Stimulated activated CD8-positive, alpha-beta memory T cell treated with anti-CD3 and anti-CD28 coated beads, Interleukin-4, amount 100 ng/mL, for 1 hour (primary cell): Measurements from ENCODE around the gene GPAT3.
"Not testable (repeated sequence)": the region's sequence is repeated elsewhere in the genome, so short reads cannot be mapped to it uniquely, and the experiment has no call there.

ENCODE experiments used
- DNase-seq, 2 donors: peaks; one replicate each; pipeline ENCODE4 v3.0.0-alpha.2; 2020; ENCODE audit warnings: low read depth in 2 of 2, low spot score in 1 of 2

The GPAT3 gene

GRCh38 chr4:83548151-83548905, 12.4 kb downstream of the GPAT3 start:
- DNase-seq = peak; percentile 18

- DNase-seq = no peak
These were observed 16.2 kb downstream of the GPAT3 start for GRCh38 chr4:83552083-83552482.

- no peak for DNase-seq
These were observed 17.0 kb downstream of the GPAT3 start for GRCh38 chr4:83552924-83553323.

- DNase-seq = no peak
These were observed 20.2 kb downstream of the GPAT3 start for GRCh38 chr4:83556006-83556707.

- DNase-seq = no peak
These were observed 20.9 kb downstream of the GPAT3 start for GRCh38 chr4:83556816-83557215.

- no peak for DNase-seq
These were observed 22.2 kb downstream of the GPAT3 start for GRCh38 chr4:83558059-83558653.

- no peak for DNase-seq
These were observed 22.8 kb downstream of the GPAT3 start for GRCh38 chr4:83558680-83559079.

GRCh38 chr4:83560523-83560922, 24.6 kb downstream of the GPAT3 start:
- no peak for DNase-seq

- DNase-seq = no peak
These were observed 25.5 kb downstream of the GPAT3 start for GRCh38 chr4:83561381-83561780.

GRCh38 chr4:83563998-83564397, 28.1 kb downstream of the GPAT3 start:
- DNase-seq = no peak

GRCh38 chr4:83568062-83568461, 32.2 kb downstream of the GPAT3 start:
- DNase-seq = no peak

- no peak for DNase-seq
These were observed 33.5 kb downstream of the GPAT3 start for GRCh38 chr4:83569429-83569828.

GRCh38 chr4:83569987-83570386, 34.1 kb downstream of the GPAT3 start:
- DNase-seq = no peak

- no peak for DNase-seq
These were observed 36.9 kb downstream of the GPAT3 start for GRCh38 chr4:83572848-83573247.

GRCh38 chr4:83574247-83574646, 38.3 kb downstream of the GPAT3 start:
- no peak for DNase-seq

- not testable (repeated sequence) for DNase-seq
These were observed 40.3 kb downstream of the GPAT3 start for GRCh38 chr4:83576237-83576636.

GRCh38 chr4:83581411-83582288, 45.7 kb downstream of the GPAT3 start:
- no peak for DNase-seq

GRCh38 chr4:83582289-83582785, 46.4 kb downstream of the GPAT3 start:
- DNase-seq = no peak

GRCh38 chr4:83585982-83586508, 50.1 kb downstream of the GPAT3 start:
- DNase-seq = no peak

GRCh38 chr4:83589279-83589678, 53.4 kb downstream of the GPAT3 start:
- DNase-seq = no peak

GRCh38 chr4:83591056-83591455, 55.1 kb downstream of the GPAT3 start:
- no peak for DNase-seq
